ENCODE measurements around the gene WRAP53.

WRAP53 gene

GRCh38 chr17:7667656-7668406, 20.4 kb upstream of the WRAP53 start:
- Mint-ChIP-seq H3K27me3 (no peaks in the 10 kb centered on the region), H3K9me3 (no peaks in the 10 kb centered on the region), H3K27ac (peak overlapping the region; percentile 59), H3K4me3 (no peak overlapping the region), H3K36me3 (peaks cover 5% of the 10 kb centered on the region), H3K4me1 (no peaks in the 10 kb centered on the region)

GRCh38 chr17:7668482-7668881, 19.8 kb upstream of the WRAP53 start:
- H3K27me3 Mint-ChIP-seq = no peaks in the 10 kb centered on the region
- no peaks in the 10 kb centered on the region for H3K9me3 Mint-ChIP-seq
- no peak overlapping the region for H3K27ac Mint-ChIP-seq
- H3K4me1 Mint-ChIP-seq = no peaks in the 10 kb centered on the region
- no peak overlapping the region for H3K4me3 Mint-ChIP-seq
- H3K36me3 Mint-ChIP-seq = peaks cover 10% of the 10 kb centered on the region

GRCh38 chr17:7673239-7673638, 15.0 kb upstream of the WRAP53 start:
- Mint-ChIP-seq H3K27me3 (no peaks in the 10 kb centered on the region), H3K27ac (no peak overlapping the region), H3K4me3 (no peak overlapping the region), H3K36me3 (peaks cover 19% of the 10 kb centered on the region), H3K9me3 (no peaks in the 10 kb centered on the region), H3K4me1 (peaks cover 7% of the 10 kb centered on the region)

GRCh38 chr17:7674934-7675333, 13.3 kb upstream of the WRAP53 start:
- no peaks in the 10 kb centered on the region for H3K27me3 Mint-ChIP-seq
- H3K4me3 Mint-ChIP-seq = no peak overlapping the region
- peaks cover 19% of the 10 kb centered on the region for H3K36me3 Mint-ChIP-seq
- H3K9me3 Mint-ChIP-seq = no peaks in the 10 kb centered on the region
- no peak overlapping the region for H3K27ac Mint-ChIP-seq
- peaks cover 7% of the 10 kb centered on the region for H3K4me1 Mint-ChIP-seq

- no peaks in the 10 kb centered on the region for H3K9me3 Mint-ChIP-seq
These were observed 11.7 kb upstream of the WRAP53 start for GRCh38 chr17:7676533-7676932.

GRCh38 chr17:7677388-7678067, 10.7 kb upstream of the WRAP53 start:
- peak overlapping the region; percentile 13 for H3K27ac Mint-ChIP-seq
- H3K4me3 Mint-ChIP-seq = no peak overlapping the region
- peaks cover 10% of the 10 kb centered on the region for H3K4me1 Mint-ChIP-seq
- H3K9me3 Mint-ChIP-seq = no peaks in the 10 kb centered on the region
- peaks cover 16% of the 10 kb centered on the region for H3K36me3 Mint-ChIP-seq
- no peaks in the 10 kb centered on the region for H3K27me3 Mint-ChIP-seq

More at GRCh38 chr17:7676533-7676932, 11.7 kb upstream of the WRAP53 start:
- H3K4me3 Mint-ChIP-seq = no peak overlapping the region
- H3K27ac Mint-ChIP-seq = peak overlapping the region; percentile 65
- no peaks in the 10 kb centered on the region for H3K27me3 Mint-ChIP-seq
- peaks cover 16% of the 10 kb centered on the region for H3K36me3 Mint-ChIP-seq
- H3K4me1 Mint-ChIP-seq = peaks cover 7% of the 10 kb centered on the region

- Mint-ChIP-seq H3K4me3 (peak overlapping the region; percentile 95), H3K4me1 (peaks cover 32% of the 10 kb centered on the region), H3K27me3 (no peaks in the 10 kb centered on the region), H3K9me3 (no peaks in the 10 kb centered on the region), H3K27ac (peak overlapping the region; percentile 99), H3K36me3 (peaks cover 10% of the 10 kb centered on the region)
These were observed 3.3 kb upstream of the WRAP53 start for GRCh38 chr17:7684851-7685532.

GRCh38 chr17:7685533-7686221, 2.6 kb upstream of the WRAP53 start:
- H3K4me3 Mint-ChIP-seq = peak overlapping the region; percentile 95
- H3K36me3 Mint-ChIP-seq = peaks cover 10% of the 10 kb centered on the region
- peaks cover 35% of the 10 kb centered on the region for H3K4me1 Mint-ChIP-seq
- peak overlapping the region; percentile 99 for H3K27ac Mint-ChIP-seq
- no peaks in the 10 kb centered on the region for H3K27me3 Mint-ChIP-seq
- no peaks in the 10 kb centered on the region for H3K9me3 Mint-ChIP-seq

GRCh38 chr17:7686222-7687071, 1.8 kb upstream of the WRAP53 start:
- Mint-ChIP-seq H3K4me1 (peaks cover 35% of the 10 kb centered on the region), H3K27ac (peak overlapping the region; percentile 99), H3K4me3 (peak overlapping the region; percentile 95), H3K36me3 (peaks cover 12% of the 10 kb centered on the region), H3K9me3 (no peaks in the 10 kb centered on the region), H3K27me3 (no peaks in the 10 kb centered on the region)

GRCh38 chr17:7687072-7687907, 987 bp upstream of the WRAP53 start, which contains the start of gene TP53:
TP53 (minus strand) TSS chr17:7687490; CDS start chr17:7676594, 10,896 bp downstream.
- Mint-ChIP-seq H3K36me3 (peaks cover 12% of the 10 kb centered on the region), H3K9me3 (no peaks in the 10 kb centered on the region), H3K27me3 (no peaks in the 10 kb centered on the region), H3K4me1 (peaks cover 34% of the 10 kb centered on the region), H3K4me3 (peak within 1 kb of the TSS; percentile 95), H3K27ac (peak within 1 kb of the TSS; percentile 99)

- Mint-ChIP-seq H3K27ac (no peak overlapping the region), H3K36me3 (peaks cover 19% of the 10 kb centered on the region), H3K4me3 (peak overlapping the region; percentile 95), H3K9me3 (no peaks in the 10 kb centered on the region), H3K27me3 (no peaks in the 10 kb centered on the region), H3K4me1 (peaks cover 24% of the 10 kb centered on the region)
These were observed 585 bp downstream of the WRAP53 start for GRCh38 chr17:7688808-7689316.

GRCh38 chr17:7695586-7695985, 7.3 kb downstream of the WRAP53 start:
- no peak overlapping the region for H3K27ac Mint-ChIP-seq
- no peaks in the 10 kb centered on the region for H3K9me3 Mint-ChIP-seq
- H3K27me3 Mint-ChIP-seq = no peaks in the 10 kb centered on the region
- no peaks in the 10 kb centered on the region for H3K4me1 Mint-ChIP-seq
- no peak overlapping the region for H3K4me3 Mint-ChIP-seq
- H3K36me3 Mint-ChIP-seq = peaks cover 24% of the 10 kb centered on the region

GRCh38 chr17:7697828-7698588, 9.7 kb downstream of the WRAP53 start:
- no peaks in the 10 kb centered on the region for H3K9me3 Mint-ChIP-seq
- H3K4me1 Mint-ChIP-seq = no peaks in the 10 kb centered on the region
- peaks cover 32% of the 10 kb centered on the region for H3K36me3 Mint-ChIP-seq
- no peak overlapping the region for H3K27ac Mint-ChIP-seq
- no peak overlapping the region for H3K4me3 Mint-ChIP-seq
- peaks cover 2% of the 10 kb centered on the region for H3K27me3 Mint-ChIP-seq

All from activated naive CD4-positive, alpha-beta T cell treated with anti-CD3 and anti-CD28 coated beads, Interleukin-2, amount 50 U/mL, for 24 hours (primary cell).